CD14-positive monocyte (primary cell): ENCODE measurements around the gene DHX57. TPM values are rescaled to one million over a fixed set of nuclear protein-coding genes. Genes with fewer than 3 reads are reported as not detected.

Experiments
- DNase-seq, 3 donors: peaks; one replicate each; pipeline ENCODE4 v3.0.0-alpha.2; 2011 to 2022
- H2AFZ ChIP-seq: 2 replicates; pipeline ENCODE4 v1.6.0; 2012; ENCODE audit warnings: mild to moderate bottlenecking, low read depth, low read length, inconsistent platforms; ENCODE audit not compliant: insufficient read depth, poor library complexity, severe bottlenecking
- H3K27ac ChIP-seq, 2 donors: 1 replicate in 1 of 2; 2 replicates in 1 of 2; pipeline ENCODE4 v1.5.1; 2012 to 2013; ENCODE audit warnings: low read length in 2 of 2, control low read depth in 1 of 2, inconsistent platforms in 1 of 2, low read depth in 1 of 2, mild to moderate bottlenecking in 1 of 2
- H3K27me3 ChIP-seq, 2 donors: one replicate each; pipeline versions ENCODE4 v1.6.0 to v1.6.1; 2011 to 2013; ENCODE audit warnings: low read length in 2 of 2; ENCODE audit not compliant: control insufficient read depth in 2 of 2, insufficient read depth in 2 of 2
- H3K36me3 ChIP-seq, 2 donors: replicated peaks in 1 of 2; 1 replicate in 1 of 2; 2 replicates in 1 of 2; pipeline versions ENCODE4 v1.5.1 to v1.6.1; 2012 to 2013; ENCODE audit warnings: low read length in 2 of 2, control low read depth in 1 of 2, inconsistent platforms in 1 of 2, mild to moderate bottlenecking in 1 of 2; ENCODE audit not compliant: insufficient read depth in 2 of 2, control insufficient read depth in 1 of 2
- H3K4me1 ChIP-seq, 2 donors: 1 replicate in 1 of 2; 2 replicates in 1 of 2; pipeline versions ENCODE4 v1.5.1 to v1.6.1; 2012 to 2013; ENCODE audit warnings: low read length in 2 of 2, control low read depth in 1 of 2, inconsistent platforms in 1 of 2, mild to moderate bottlenecking in 1 of 2, moderate library complexity in 1 of 2; ENCODE audit not compliant: insufficient read depth in 2 of 2, control insufficient read depth in 1 of 2
- H3K4me2 ChIP-seq: replicated peaks from 2 replicates; pipeline ENCODE3; 2012; ENCODE audit warnings: low read length, moderate library complexity, mild to moderate bottlenecking; ENCODE audit not compliant: poor library complexity, severe bottlenecking; ENCODE audit errors: extremely low read depth
- H3K4me3 ChIP-seq, 3 experiments: fragments of 200-600 bp in 1 of 3; sonication (generic) in 1 of 3; replicated peaks in 1 of 3; 1 replicate in 2 of 3; 2 replicates in 1 of 3; pipeline ENCODE4 v1.5.1; 2011 to 2013; ENCODE audit warnings: low read length in 3 of 3, mild to moderate bottlenecking in 3 of 3, control low read depth in 2 of 3, low read depth in 2 of 3, inconsistent platforms in 1 of 3, moderate library complexity in 1 of 3
- H3K79me2 ChIP-seq: 2 replicates; pipeline ENCODE4 v1.6.0; 2012; ENCODE audit warnings: mild to moderate bottlenecking, control low read depth, inconsistent platforms, low read length, moderate library complexity; ENCODE audit not compliant: insufficient read depth
- H3K9ac ChIP-seq: 2 replicates; pipeline ENCODE4 v1.6.0; 2017; ENCODE audit warnings: low read length, mild to moderate bottlenecking; ENCODE audit not compliant: insufficient read depth, poor library complexity, severe bottlenecking
- H3K9me3 ChIP-seq, 2 donors: replicated peaks in 1 of 2; 1 replicate in 1 of 2; 2 replicates in 1 of 2; pipeline versions ENCODE4 v1.5.1 to v1.6.1; 2012 to 2013; ENCODE audit warnings: low read length in 2 of 2, control low read depth in 1 of 2; ENCODE audit not compliant: control insufficient read depth in 1 of 2, insufficient read depth in 1 of 2
- H4K20me1 ChIP-seq: 2 replicates; pipeline ENCODE4 v1.6.0; 2012; ENCODE audit warnings: mild to moderate bottlenecking, low read length, control low read depth, moderate library complexity; ENCODE audit not compliant: insufficient read depth
- H3K27ac Mint-ChIP-seq, 7 donors: one replicate each; pipeline ENCODE4 v1.8.0; 2020; ENCODE audit warnings: mild to moderate bottlenecking in 7 of 7, mixed read lengths in 7 of 7, moderate library complexity in 6 of 7, inconsistent platforms in 2 of 7
- H3K27me3 Mint-ChIP-seq, 3 donors: one replicate each; pipeline ENCODE4 v1.8.0; 2021 to 2022; ENCODE audit warnings: low read depth in 3 of 3, mild to moderate bottlenecking in 3 of 3, mixed read lengths in 3 of 3, moderate library complexity in 3 of 3, inconsistent platforms in 1 of 3
- H3K36me3 Mint-ChIP-seq, 2 donors: one replicate each; pipeline ENCODE4 v1.8.0; 2020; ENCODE audit warnings: mixed read lengths in 2 of 2, inconsistent platforms in 1 of 2, mild to moderate bottlenecking in 1 of 2
- H3K4me1 Mint-ChIP-seq: one replicate; pipeline ENCODE4 v1.8.0; 2020; ENCODE audit warnings: mild to moderate bottlenecking, mixed read lengths
- H3K4me3 Mint-ChIP-seq, 2 donors: one replicate each; pipeline ENCODE4 v1.8.0; 2020; ENCODE audit warnings: mild to moderate bottlenecking in 2 of 2, mixed read lengths in 2 of 2, moderate library complexity in 1 of 2
- H3K9me3 Mint-ChIP-seq, 7 donors: one replicate each; pipeline ENCODE4 v1.8.0; 2020 to 2022; ENCODE audit warnings: mixed read lengths in 7 of 7, mild to moderate bottlenecking in 6 of 7, moderate library complexity in 6 of 7, inconsistent platforms in 2 of 7
- WGBS: methylation state at CpG from one replicate; pipeline ENCODE4 v1.1.5; 2013; ENCODE audit warnings: missing lambda C conversion rate; ENCODE audit not compliant: insufficient coverage; 5-methylcytosine and 5-hydroxymethylcytosine counted together
- intact Hi-C, 2 donors: fragments of 100-400 bp; cut with micrococcal nuclease; formaldehyde crosslinking; loops; one replicate each; pipeline versions ENCODE4 v1.15.0 to v1.15.1; 2023
- polyA plus RNA-seq, 3 donors: library from polyadenylated mRNA; depleted of rRNA in 1 of 3; unstranded in 2 of 3; stranded (reverse) in 1 of 3; fragments of 300-500 nt in 2 of 3; fragments of >200 nt in 1 of 3; fragmentation: Illumina TruSeq in 2 of 3; gene quantifications; 1 replicate in 2 of 3; 2 replicates in 1 of 3; pipeline ENCODE4 v1.2.3, GENCODE V29; 2012 to 2021
- TF ChIP-seq, protein P1 (sequence below): fragments of 200-600 bp; IDR thresholded peaks from one replicate; pipeline ENCODE4 v1.8.0; 2022; ENCODE audit warnings: antibody characterized with exemption, mild to moderate bottlenecking

Gene DHX57
- polyA plus RNA-seq, 3 donors: 7.7 to 13.4 (median 12.9) TPM

DNA sequence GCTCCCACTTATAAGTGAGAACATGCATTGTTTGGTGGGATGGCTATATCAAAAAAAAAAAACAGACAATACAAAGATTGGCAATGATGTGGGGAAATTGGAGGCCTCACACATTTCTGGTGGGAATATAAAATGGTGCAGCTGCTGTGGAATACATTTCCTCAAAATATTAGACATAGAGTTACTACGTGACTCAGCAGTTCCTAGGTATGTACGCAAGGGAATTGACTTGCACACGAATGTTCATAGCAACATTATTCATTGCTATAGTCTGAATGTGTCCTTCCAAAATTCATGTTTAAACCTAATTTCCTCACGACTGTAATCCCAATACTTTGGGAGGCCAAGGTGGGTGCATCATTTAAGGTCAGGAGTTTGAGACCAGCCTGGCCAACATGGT, 11.6 kb upstream of the DHX57 start:
- no peak overlapping the region for H3K4me2 ChIP-seq
- no peak overlapping the region for H3K4me3 Mint-ChIP-seq
- peaks cover 0 to 3% (median 0%) of the 10 kb centered on the region in 7 donors for H3K9me3 Mint-ChIP-seq

DNA sequence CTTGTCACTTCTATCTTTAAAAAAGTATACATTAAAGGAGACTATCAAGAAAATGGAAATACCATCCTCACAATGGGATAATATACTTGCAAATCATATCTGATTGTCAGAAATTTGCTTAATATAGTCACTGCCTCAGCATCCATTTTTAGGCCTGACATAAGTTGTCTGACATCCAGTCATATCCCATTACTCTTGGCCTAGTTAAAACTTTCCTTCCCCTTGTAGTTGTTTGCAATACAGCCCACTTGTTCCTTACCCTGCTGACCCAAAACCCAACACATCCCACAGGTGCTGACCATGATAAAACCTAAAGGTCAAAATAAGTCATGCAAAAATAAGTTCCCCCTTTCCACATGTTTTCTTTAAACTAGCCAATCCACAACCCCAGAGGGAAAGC, 10.3 kb upstream of the DHX57 start:
- H3K9me3 ChIP-seq: no peaks in the 10 kb centered on the region
- H4K20me1 ChIP-seq: no peaks in the 10 kb centered on the region
- H3K4me1 Mint-ChIP-seq: peaks cover 2% of the 10 kb centered on the region
- H3K27ac ChIP-seq: no peak overlapping the region
- TF ChIP-seq, protein P1, sequence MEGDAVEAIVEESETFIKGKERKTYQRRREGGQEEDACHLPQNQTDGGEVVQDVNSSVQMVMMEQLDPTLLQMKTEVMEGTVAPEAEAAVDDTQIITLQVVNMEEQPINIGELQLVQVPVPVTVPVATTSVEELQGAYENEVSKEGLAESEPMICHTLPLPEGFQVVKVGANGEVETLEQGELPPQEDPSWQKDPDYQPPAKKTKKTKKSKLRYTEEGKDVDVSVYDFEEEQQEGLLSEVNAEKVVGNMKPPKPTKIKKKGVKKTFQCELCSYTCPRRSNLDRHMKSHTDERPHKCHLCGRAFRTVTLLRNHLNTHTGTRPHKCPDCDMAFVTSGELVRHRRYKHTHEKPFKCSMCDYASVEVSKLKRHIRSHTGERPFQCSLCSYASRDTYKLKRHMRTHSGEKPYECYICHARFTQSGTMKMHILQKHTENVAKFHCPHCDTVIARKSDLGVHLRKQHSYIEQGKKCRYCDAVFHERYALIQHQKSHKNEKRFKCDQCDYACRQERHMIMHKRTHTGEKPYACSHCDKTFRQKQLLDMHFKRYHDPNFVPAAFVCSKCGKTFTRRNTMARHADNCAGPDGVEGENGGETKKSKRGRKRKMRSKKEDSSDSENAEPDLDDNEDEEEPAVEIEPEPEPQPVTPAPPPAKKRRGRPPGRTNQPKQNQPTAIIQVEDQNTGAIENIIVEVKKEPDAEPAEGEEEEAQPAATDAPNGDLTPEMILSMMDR: no peak
- peaks cover 0 to 2% of the 10 kb centered on the region in 2 donors for H3K36me3 Mint-ChIP-seq
- H3K27me3 ChIP-seq: no peaks in the 10 kb centered on the region
- peaks cover 0 to 2% (median 0%) of the 10 kb centered on the region in 3 donors for H3K27me3 Mint-ChIP-seq
- no peaks in the 10 kb centered on the region for H3K4me1 ChIP-seq
- intact Hi-C loops: no loop called here
- no peak for DNase-seq
- no peak overlapping the region for H3K4me2 ChIP-seq
- H3K27ac Mint-ChIP-seq: no peak overlapping the region
- peaks cover 0 to 3% (median 0%) of the 10 kb centered on the region in 7 donors for H3K9me3 Mint-ChIP-seq
- H3K4me3 Mint-ChIP-seq: no peak overlapping the region
- H2AFZ ChIP-seq: no peak overlapping the region
- no peaks in the 10 kb centered on the region for H3K36me3 ChIP-seq
- no peaks in the 10 kb centered on the region for H3K79me2 ChIP-seq
- H3K4me3 ChIP-seq: no peak overlapping the region
- no peak overlapping the region for H3K9ac ChIP-seq

More for the DNA sequence above, 11.6 kb upstream of the DHX57 start:
- H3K36me3 ChIP-seq: no peaks in the 10 kb centered on the region
- no peaks in the 10 kb centered on the region for H3K4me1 ChIP-seq
- no peak overlapping the region for H3K4me3 ChIP-seq
- Mint-ChIP-seq H3K36me3 (no peaks in the 10 kb centered on the region), H3K27ac (no peak overlapping the region), H3K27me3 (peaks cover 0 to 2% (median 0%) of the 10 kb centered on the region in 3 donors), H3K4me1 (peaks cover 2% of the 10 kb centered on the region)
- peak in 1 of 3 donors; percentile 8 for DNase-seq
- H4K20me1 ChIP-seq: no peaks in the 10 kb centered on the region
- no peaks in the 10 kb centered on the region for H3K9me3 ChIP-seq
- TF ChIP-seq, protein P1: no peak
- H3K79me2 ChIP-seq: no peaks in the 10 kb centered on the region
- no peak overlapping the region for H3K9ac ChIP-seq
- no CpG with 5 or more reads among the region's 4 CpGs for WGBS
- intact Hi-C loops: no loop called here
- H3K27me3 ChIP-seq: no peaks in the 10 kb centered on the region
- H2AFZ ChIP-seq: peak overlapping the region; percentile 36
- no peak overlapping the region for H3K27ac ChIP-seq
